ENCODE data around the gene CIDEC.

The CIDEC gene

GRCh38 chr3:9843715-9844438 lies 36.2 kb downstream of the CIDEC start, which contains the start of gene RPUSD3:
RPUSD3 (minus strand) TSS chr3:9844008; CDS start chr3:9843990, 18 bp downstream.
- DNase-seq, result peak; percentile 93 to 96

GRCh38 chr3:9841015-9841414 lies 39.0 kb downstream of the CIDEC start:
- DNase-seq, result no peak

GRCh38 chr3:9838856-9839255 lies 41.2 kb downstream of the CIDEC start:
- DNase-seq, result no peak

- no peak for DNase-seq
Observed at GRCh38 chr3:9837701-9838582, 42.1 kb downstream of the CIDEC start.

GRCh38 chr3:9834520-9835380 lies 45.3 kb downstream of the CIDEC start:
- no peak for DNase-seq

GRCh38 chr3:9833078-9833477 lies 47.0 kb downstream of the CIDEC start:
- DNase-seq, result no peak

- no peak for DNase-seq
Observed at GRCh38 chr3:9831253-9831652, 48.8 kb downstream of the CIDEC start.

- no peak for DNase-seq
Observed at GRCh38 chr3:9828801-9829755, 51.0 kb downstream of the CIDEC start.

- DNase-seq, result peak in 1 of 2 donors; percentile 32
Observed at GRCh38 chr3:9826815-9827573, 53.1 kb downstream of the CIDEC start.

GRCh38 chr3:9825451-9826040 lies 54.5 kb downstream of the CIDEC start:
- no peak for DNase-seq

GRCh38 chr3:9820946-9821345 lies 59.1 kb downstream of the CIDEC start:
- DNase-seq, result no peak

GRCh38 chr3:9820543-9820942 lies 59.5 kb downstream of the CIDEC start:
- no peak for DNase-seq

GRCh38 chr3:9818666-9819335 lies 61.3 kb downstream of the CIDEC start:
- no peak for DNase-seq

GRCh38 chr3:9817436-9817835 lies 62.6 kb downstream of the CIDEC start:
- DNase-seq, result no peak
